Prostate gland (tissue), 2 donors: Measurements from ENCODE around the gene OBSL1.

Experiments used
- CTCF ChIP-seq, 4 experiments: fragments of 200-600 bp in 2 of 4; fragments of 450-650 bp in 2 of 4; sonication (generic) in 2 of 4; IDR thresholded peaks; 1 replicate in 3 of 4; 2 replicates in 1 of 4; pipeline ENCODE4 v1.5.1; 2016 to 2019; ENCODE audit warnings: antibody characterized with exemption in 4 of 4, mild to moderate bottlenecking in 2 of 4, moderate library complexity in 2 of 4
- POLR2A ChIP-seq: fragments of 450-650 bp; IDR thresholded peaks from one replicate; pipeline ENCODE4 v1.6.1; 2016; ENCODE audit warnings: antibody characterized with exemption, mild to moderate bottlenecking
- POLR2AphosphoS5 ChIP-seq: sonication (generic); formaldehyde crosslinking; IDR thresholded peaks from one replicate; pipeline ENCODE4 v1.6.1; 2017; ENCODE audit warnings: antibody characterized with exemption

GRCh38 chr2:219544567-219544966 is 26.8 kb downstream of the OBSL1 start:
- no peak for TF ChIP-seq POLR2A
- no peak for TF ChIP-seq CTCF (IDR thresholded peaks at IDR 0.05)
- no peak for TF ChIP-seq POLR2AphosphoS5
